ENCODE data around the gene DUT.

Gene DUT

GRCh38 chr15:48330855-48331795 is at the start of gene DUT:
TSS of gene DUT (plus strand) at chr15:48331429. CDS start at chr15:48331516, 87 bp downstream.
- CTCF ChIA-PET = no interaction called here
- peak; percentile 43 for DNase-seq (ENCODE audit: extremely low spot score)
- TF ChIP-seq LEF1 (IDR thresholded peaks at IDR 0.05; ENCODE audit: borderline replicate concordance) = no peak
- no peak for TF ChIP-seq FOXM1 (IDR thresholded peaks at IDR 0.05; ENCODE audit: borderline replicate concordance)
- TF ChIP-seq NFRKB (IDR thresholded peaks at IDR 0.05) = no peak
- TF ChIP-seq HDGF (IDR thresholded peaks at IDR 0.05; ENCODE audit: borderline replicate concordance) = no peak
- TF ChIP-seq ARNT (IDR thresholded peaks at IDR 0.05) = no peak
- TF ChIP-seq FOXK2 (IDR thresholded peaks at IDR 0.05) = no peak
- no peak for TF ChIP-seq ELF4 (IDR thresholded peaks at IDR 0.05)
- no peak for TF ChIP-seq SP1 (IDR thresholded peaks at IDR 0.05)
- TF ChIP-seq PKNOX1 (IDR thresholded peaks at IDR 0.05) = no peak
- POLR2A ChIA-PET = interaction anchor here (0.9 to 2.1 kb wide), 2 partner anchors 9 to 16 kb away, joined by 3 to 7 read pairs; no protein-coding TSS in a partner anchor

- no peak for TF ChIP-seq ELF4 (IDR thresholded peaks at IDR 0.05)
- no peak for TF ChIP-seq CTBP1 (IDR thresholded peaks at IDR 0.05; ENCODE audit: borderline replicate concordance)
- TF ChIP-seq BHLHE40 (IDR thresholded peaks at IDR 0.05; ENCODE audit: borderline replicate concordance) = no peak
- TF ChIP-seq HDGF (IDR thresholded peaks at IDR 0.05; ENCODE audit: borderline replicate concordance) = no peak
- no peak for TF ChIP-seq SP1 (IDR thresholded peaks at IDR 0.05)
- no peak for TF ChIP-seq FOXK2 (IDR thresholded peaks at IDR 0.05)
- POLR2A ChIA-PET = no interaction called here
- DNase-seq (ENCODE audit: extremely low spot score) = no peak
- CTCF ChIA-PET = no interaction called here
Observed at GRCh38 chr15:48281674-48282073, 49.6 kb upstream of the DUT start.

GRCh38 chr15:48282216-48282615 is 49.0 kb upstream of the DUT start:
- CTCF ChIA-PET = no interaction called here
- no peak for DNase-seq (ENCODE audit: extremely low spot score)
- TF ChIP-seq ELF4 (IDR thresholded peaks at IDR 0.05) (no peak), FOXA1 (IDR thresholded peaks at IDR 0.05) (no peak), LEF1 (IDR thresholded peaks at IDR 0.05; ENCODE audit: borderline replicate concordance) (no peak), SUZ12 (IDR thresholded peaks at IDR 0.05) (no peak), FOXM1 (IDR thresholded peaks at IDR 0.05; ENCODE audit: borderline replicate concordance) (no peak), CTBP1 (IDR thresholded peaks at IDR 0.05; ENCODE audit: borderline replicate concordance) (no peak), ZNF384 (IDR thresholded peaks at IDR 0.05) (no peak), NFRKB (IDR thresholded peaks at IDR 0.05) (no peak), ARNT (IDR thresholded peaks at IDR 0.05) (no peak), SP1 (IDR thresholded peaks at IDR 0.05) (no peak), HDGF (IDR thresholded peaks at IDR 0.05; ENCODE audit: borderline replicate concordance) (no peak), TARDBP (IDR thresholded peaks at IDR 0.05) (no peak), L3MBTL2 (conservative IDR thresholded peaks at IDR 0.05) (no peak), PKNOX1 (IDR thresholded peaks at IDR 0.05) (no peak), BHLHE40 (IDR thresholded peaks at IDR 0.05; ENCODE audit: borderline replicate concordance) (no peak), FOXK2 (IDR thresholded peaks at IDR 0.05) (no peak)

GRCh38 chr15:48283396-48284145 is 47.7 kb upstream of the DUT start:
- TF ChIP-seq FOXM1 (IDR thresholded peaks at IDR 0.05; ENCODE audit: borderline replicate concordance) (no peak), ZNF384 (IDR thresholded peaks at IDR 0.05) (no peak), TARDBP (IDR thresholded peaks at IDR 0.05) (no peak), ARNT (IDR thresholded peaks at IDR 0.05) (no peak), NFRKB (IDR thresholded peaks at IDR 0.05) (no peak), L3MBTL2 (conservative IDR thresholded peaks at IDR 0.05) (no peak), ELF4 (IDR thresholded peaks at IDR 0.05) (no peak), SP1 (IDR thresholded peaks at IDR 0.05) (no peak), BHLHE40 (IDR thresholded peaks at IDR 0.05; ENCODE audit: borderline replicate concordance) (no peak), CTBP1 (IDR thresholded peaks at IDR 0.05; ENCODE audit: borderline replicate concordance) (no peak), FOXK2 (IDR thresholded peaks at IDR 0.05) (no peak)
- DNase-seq (ENCODE audit: extremely low spot score) = no peak
- CTCF ChIA-PET = interaction anchor here (0.8 kb wide), 1 partner anchor 198 kb away, joined by 3 read pairs; no protein-coding TSS in a partner anchor
- POLR2A ChIA-PET = no interaction called here

More at GRCh38 chr15:48282216-48282615, 49.0 kb upstream of the DUT start:
- POLR2A ChIA-PET = no interaction called here

GRCh38 chr15:48285329-48286214 is 45.7 kb upstream of the DUT start:
- POLR2A ChIA-PET = no interaction called here
- DNase-seq (ENCODE audit: extremely low spot score) = peak; percentile 49
- no peak for TF ChIP-seq PKNOX1 (IDR thresholded peaks at IDR 0.05)
- no peak for TF ChIP-seq FOXA1 (IDR thresholded peaks at IDR 0.05)
- TF ChIP-seq SP1 (IDR thresholded peaks at IDR 0.05) = no peak
- no peak for TF ChIP-seq FOXK2 (IDR thresholded peaks at IDR 0.05)
- TF ChIP-seq ARNT (IDR thresholded peaks at IDR 0.05) = no peak
- TF ChIP-seq L3MBTL2 (conservative IDR thresholded peaks at IDR 0.05) = no peak
- no peak for TF ChIP-seq LEF1 (IDR thresholded peaks at IDR 0.05; ENCODE audit: borderline replicate concordance)
- no peak for TF ChIP-seq TARDBP (IDR thresholded peaks at IDR 0.05)
- TF ChIP-seq SUZ12 (IDR thresholded peaks at IDR 0.05) = no peak
- no peak for TF ChIP-seq FOXM1 (IDR thresholded peaks at IDR 0.05; ENCODE audit: borderline replicate concordance)
- no peak for TF ChIP-seq NFRKB (IDR thresholded peaks at IDR 0.05)
- no peak for TF ChIP-seq CTBP1 (IDR thresholded peaks at IDR 0.05; ENCODE audit: borderline replicate concordance)
- TF ChIP-seq ZNF384 (IDR thresholded peaks at IDR 0.05) = no peak
- no peak for TF ChIP-seq HDGF (IDR thresholded peaks at IDR 0.05; ENCODE audit: borderline replicate concordance)
- no peak for TF ChIP-seq ELF4 (IDR thresholded peaks at IDR 0.05)
- no peak for TF ChIP-seq BHLHE40 (IDR thresholded peaks at IDR 0.05; ENCODE audit: borderline replicate concordance)
- CTCF ChIA-PET = interaction anchor here (0.6 to 0.8 kb wide), 2 partner anchors 56 to 152 kb away, joined by 3 read pairs; no protein-coding TSS in a partner anchor
